ENCODE measurements around the gene KIAA0319L.

The KIAA0319L gene

GRCh38 chr1:35502242-35502641, 55.0 kb downstream of the KIAA0319L start:
- H3K4me1 ChIP-seq (ENCODE audit: insufficient read depth, low read length): peaks cover 33% of the 10 kb centered on the region
- H2AFZ ChIP-seq (ENCODE audit: low read depth, low read length): no peak overlapping the region
- no peak overlapping the region for H3K4me2 ChIP-seq (ENCODE audit: insufficient read depth, low read length)
- peaks cover 10% of the 10 kb centered on the region; the same call in 1 of the 2 replicates for H4K20me1 ChIP-seq (ENCODE audit: insufficient read depth, low read length)
- no peak overlapping the region for H3K27ac ChIP-seq (ENCODE audit: low read length)
- no peak for DNase-seq
- H3K4me3 ChIP-seq (ENCODE audit: low read depth in 1 of 2, low read length in 2 of 2): no peak overlapping the region
- H3K9me3 ChIP-seq (ENCODE audit: insufficient read depth, low read length, severe bottlenecking): no peaks in the 10 kb centered on the region
- ATAC-seq (ENCODE audit: insufficient read depth, low read depth): no peak
- H3K27me3 ChIP-seq (ENCODE audit: insufficient read depth, low read length, poor library complexity): no peaks in the 10 kb centered on the region
- H3K79me2 ChIP-seq (ENCODE audit: insufficient read depth, low read length): no peaks in the 10 kb centered on the region; the same call in 1 of the 2 replicates
- TF ChIP-seq EZH2 (IDR thresholded peaks at IDR 0.05; ENCODE audit: borderline replicate concordance, low read depth, low read length, severe bottlenecking) (no peak), CTCF (IDR thresholded peaks at IDR 0.05; ENCODE audit: borderline replicate concordance, extremely low read depth, low read length, poor library complexity, severe bottlenecking) (no peak)
- peaks cover 3% of the 10 kb centered on the region; the same call in 1 of the 2 replicates for H3K36me3 ChIP-seq (ENCODE audit: insufficient read depth, low read length)
- no peak overlapping the region for H3K9ac ChIP-seq (ENCODE audit: low read depth, low read length)

DNA sequence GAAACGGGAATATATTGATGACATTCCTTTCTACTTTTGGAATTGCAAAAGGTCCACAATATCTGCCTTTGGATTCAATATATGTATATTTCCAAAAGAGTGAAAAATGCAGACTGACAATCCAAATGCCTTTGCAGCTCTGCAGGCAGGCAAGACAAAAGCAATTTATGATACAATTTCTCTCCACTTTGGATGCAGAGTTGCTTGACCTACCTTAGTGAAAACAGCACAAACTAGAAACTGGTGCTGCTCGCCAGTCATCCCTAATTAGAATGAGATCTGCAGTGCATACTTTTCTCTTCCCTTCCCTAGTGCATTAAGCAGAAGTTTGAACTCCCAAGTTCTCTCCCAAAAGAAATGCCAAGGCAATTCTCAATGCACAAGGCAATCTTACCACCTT, 56.8 kb downstream of the KIAA0319L start:
- H3K27ac ChIP-seq (ENCODE audit: low read length): no peak overlapping the region
- no peak for DNase-seq
- H3K4me1 ChIP-seq (ENCODE audit: insufficient read depth, low read length): peaks cover 15% of the 10 kb centered on the region
- no peak overlapping the region for H3K4me2 ChIP-seq (ENCODE audit: insufficient read depth, low read length)
- no peaks in the 10 kb centered on the region for H3K27me3 ChIP-seq (ENCODE audit: insufficient read depth, low read length, poor library complexity)
- no peak overlapping the region for H3K9ac ChIP-seq (ENCODE audit: low read depth, low read length)
- ATAC-seq (ENCODE audit: insufficient read depth, low read depth): no peak
- H3K4me3 ChIP-seq (ENCODE audit: low read depth in 1 of 2, low read length in 2 of 2): no peak overlapping the region
- peaks cover 3% of the 10 kb centered on the region; the same call in 1 of the 2 replicates for H3K36me3 ChIP-seq (ENCODE audit: insufficient read depth, low read length)
- H3K79me2 ChIP-seq (ENCODE audit: insufficient read depth, low read length): no peaks in the 10 kb centered on the region; the same call in 1 of the 2 replicates
- H4K20me1 ChIP-seq (ENCODE audit: insufficient read depth, low read length): peaks cover 4% of the 10 kb centered on the region; the same call in 1 of the 2 replicates
- TF ChIP-seq EZH2 (IDR thresholded peaks at IDR 0.05; ENCODE audit: borderline replicate concordance, low read depth, low read length, severe bottlenecking) (no peak), CTCF (IDR thresholded peaks at IDR 0.05; ENCODE audit: borderline replicate concordance, extremely low read depth, low read length, poor library complexity, severe bottlenecking) (no peak)
- H2AFZ ChIP-seq (ENCODE audit: low read depth, low read length): no peak overlapping the region
- H3K9me3 ChIP-seq (ENCODE audit: insufficient read depth, low read length, severe bottlenecking): no peaks in the 10 kb centered on the region

DNA sequence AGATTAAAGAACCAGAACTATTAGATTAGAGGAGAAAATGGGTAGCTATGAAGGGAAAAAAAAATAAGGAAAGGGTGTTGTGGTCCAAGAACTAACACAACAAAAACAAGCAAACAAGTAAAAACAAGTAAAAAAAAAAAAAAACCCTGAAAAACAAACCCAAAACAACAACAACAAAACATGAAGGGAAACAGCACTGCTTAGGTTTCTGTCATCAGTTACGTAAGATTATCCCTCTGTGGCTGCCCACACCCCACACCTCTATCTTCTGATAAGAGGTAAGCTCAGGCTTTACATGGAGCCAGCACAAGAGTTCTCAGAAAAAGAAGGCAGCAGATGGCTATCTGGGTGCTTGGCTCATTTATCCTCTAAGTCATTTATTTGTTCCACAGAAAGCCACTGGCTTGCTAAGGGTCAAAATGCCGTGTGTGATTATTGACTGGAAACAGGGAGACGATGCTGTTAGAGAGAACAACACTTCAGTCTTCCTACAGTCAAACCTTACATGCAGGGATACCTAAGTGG, 57.5 kb downstream of the KIAA0319L start:
- peak; percentile 18 for DNase-seq

More for the DNA sequence above, 57.5 kb downstream of the KIAA0319L start:
- Histone ChIP-seq H3K4me1 (ENCODE audit: insufficient read depth, low read length) (peaks cover 8% of the 10 kb centered on the region), H3K9me3 (ENCODE audit: insufficient read depth, low read length, severe bottlenecking) (no peaks in the 10 kb centered on the region), H2AFZ (ENCODE audit: low read depth, low read length) (no peak overlapping the region), H4K20me1 (ENCODE audit: insufficient read depth, low read length) (no peaks in the 10 kb centered on the region), H3K79me2 (ENCODE audit: insufficient read depth, low read length) (no peaks in the 10 kb centered on the region; the same call in 1 of the 2 replicates), H3K27ac (ENCODE audit: low read length) (no peak overlapping the region), H3K4me3 (ENCODE audit: low read depth in 1 of 2, low read length in 2 of 2) (no peak overlapping the region), H3K4me2 (ENCODE audit: insufficient read depth, low read length) (no peak overlapping the region), H3K27me3 (ENCODE audit: insufficient read depth, low read length, poor library complexity) (no peaks in the 10 kb centered on the region), H3K9ac (ENCODE audit: low read depth, low read length) (no peak overlapping the region), H3K36me3 (ENCODE audit: insufficient read depth, low read length) (no peaks in the 10 kb centered on the region)
- peak; percentile 56 for ATAC-seq (ENCODE audit: insufficient read depth, low read depth)
- TF ChIP-seq CTCF (IDR thresholded peaks at IDR 0.05; ENCODE audit: borderline replicate concordance, extremely low read depth, low read length, poor library complexity, severe bottlenecking): no peak
- TF ChIP-seq EZH2 (IDR thresholded peaks at IDR 0.05; ENCODE audit: borderline replicate concordance, low read depth, low read length, severe bottlenecking): no peak
